ENCODE results near the gene ZFAND2A. TPM values are rescaled to one million over a fixed set of nuclear protein-coding genes. Genes with fewer than 3 reads are reported as not detected.

The ZFAND2A gene
- total RNA-seq, 1 experiment from 2014 or later: 51.2 TPM

DNA sequence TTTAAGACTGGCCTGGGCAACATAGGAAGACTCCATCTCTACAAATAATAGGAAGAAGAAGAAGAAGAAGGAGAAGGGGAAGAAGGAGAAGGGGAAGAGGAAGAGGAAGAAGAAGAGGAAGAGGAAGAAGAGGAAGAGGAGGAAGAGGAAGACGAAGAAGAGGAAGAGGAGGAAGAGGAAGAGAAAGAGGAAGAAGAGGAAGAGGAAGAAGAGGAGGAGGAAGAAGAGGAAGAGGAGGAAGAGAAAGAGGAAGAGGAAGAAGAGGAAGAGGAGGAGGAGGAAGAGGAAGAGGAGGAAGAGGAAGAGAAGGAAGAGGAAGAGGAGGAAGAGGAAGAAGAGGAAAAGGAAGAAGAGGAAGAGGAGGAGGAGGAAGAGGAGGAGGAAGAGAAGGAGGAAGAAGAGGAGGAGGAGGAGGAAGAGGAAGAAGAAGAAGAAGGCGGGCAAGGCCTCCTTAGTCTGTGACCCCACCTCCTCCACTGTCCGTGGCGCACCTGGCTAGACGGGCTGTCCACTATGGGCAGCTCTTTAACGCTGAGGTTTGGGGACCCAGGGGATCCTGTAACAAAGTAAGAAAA, 28.8 kb upstream of the ZFAND2A start:
- TF ChIP-seq EZH2 (IDR thresholded peaks at IDR 0.05; ENCODE audit: low read depth): no peak
- TF ChIP-seq, protein P1, sequence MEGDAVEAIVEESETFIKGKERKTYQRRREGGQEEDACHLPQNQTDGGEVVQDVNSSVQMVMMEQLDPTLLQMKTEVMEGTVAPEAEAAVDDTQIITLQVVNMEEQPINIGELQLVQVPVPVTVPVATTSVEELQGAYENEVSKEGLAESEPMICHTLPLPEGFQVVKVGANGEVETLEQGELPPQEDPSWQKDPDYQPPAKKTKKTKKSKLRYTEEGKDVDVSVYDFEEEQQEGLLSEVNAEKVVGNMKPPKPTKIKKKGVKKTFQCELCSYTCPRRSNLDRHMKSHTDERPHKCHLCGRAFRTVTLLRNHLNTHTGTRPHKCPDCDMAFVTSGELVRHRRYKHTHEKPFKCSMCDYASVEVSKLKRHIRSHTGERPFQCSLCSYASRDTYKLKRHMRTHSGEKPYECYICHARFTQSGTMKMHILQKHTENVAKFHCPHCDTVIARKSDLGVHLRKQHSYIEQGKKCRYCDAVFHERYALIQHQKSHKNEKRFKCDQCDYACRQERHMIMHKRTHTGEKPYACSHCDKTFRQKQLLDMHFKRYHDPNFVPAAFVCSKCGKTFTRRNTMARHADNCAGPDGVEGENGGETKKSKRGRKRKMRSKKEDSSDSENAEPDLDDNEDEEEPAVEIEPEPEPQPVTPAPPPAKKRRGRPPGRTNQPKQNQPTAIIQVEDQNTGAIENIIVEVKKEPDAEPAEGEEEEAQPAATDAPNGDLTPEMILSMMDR (conservative IDR thresholded peaks at IDR 0.05): no peak
- Histone ChIP-seq H3K4me2 (no peak overlapping the region), H3K79me2 (ENCODE audit: low read depth) (no peaks in the 10 kb centered on the region), H3K9me2 (ENCODE audit: insufficient read depth) (no peaks in the 10 kb centered on the region), H3K27ac (no peak overlapping the region), H3K27me3 (ENCODE audit: insufficient read depth, low read depth) (peaks cover 97% of the 10 kb centered on the region), H3K4me1 (replicated peaks; ENCODE audit: insufficient read depth) (no peaks in the 10 kb centered on the region), H3K4me3 (no peak overlapping the region), H2AFZ (no peak overlapping the region), H3K36me3 (ENCODE audit: low read depth) (no peaks in the 10 kb centered on the region), H3F3A (ENCODE audit: insufficient read depth, low read depth) (no peaks in the 10 kb centered on the region), H3K9me3 (ENCODE audit: insufficient read depth, low read depth) (no peaks in the 10 kb centered on the region), H4K20me1 (ENCODE audit: insufficient read depth) (no peaks in the 10 kb centered on the region)
- no TSS peak for BruUV-seq (replicated peaks)
- intact Hi-C loops (cut with micrococcal nuclease; ENCODE audit: unreplicated experiment): no loop called here
- ChIA-PET CTCF (no interaction called here), POLR2A (ENCODE audit: unreplicated experiment) (no interaction called here)
- DNase-seq: no peak

GRCh38 chr7:1187127-1187526, 27.1 kb upstream of the ZFAND2A start:
- Histone ChIP-seq H3K9me2 (ENCODE audit: insufficient read depth) (no peaks in the 10 kb centered on the region), H3K4me3 (no peak overlapping the region), H3K27me3 (ENCODE audit: insufficient read depth, low read depth) (peaks cover 90% of the 10 kb centered on the region), H3K36me3 (ENCODE audit: low read depth) (no peaks in the 10 kb centered on the region), H3K4me1 (replicated peaks; ENCODE audit: insufficient read depth) (no peaks in the 10 kb centered on the region), H3F3A (ENCODE audit: insufficient read depth, low read depth) (no peaks in the 10 kb centered on the region), H2AFZ (no peak overlapping the region), H4K20me1 (ENCODE audit: insufficient read depth) (no peaks in the 10 kb centered on the region), H3K4me2 (no peak overlapping the region), H3K27ac (no peak overlapping the region), H3K9me3 (ENCODE audit: insufficient read depth, low read depth) (no peaks in the 10 kb centered on the region), H3K79me2 (ENCODE audit: low read depth) (no peaks in the 10 kb centered on the region)
- BruUV-seq (replicated peaks): no TSS peak
- ChIA-PET CTCF (interaction anchor here (1.1 kb wide), 1 partner anchor 73 kb away, joined by 12 read pairs; no protein-coding TSS in a partner anchor), POLR2A (ENCODE audit: unreplicated experiment) (interaction anchor here (0.6 kb wide), 1 partner anchor 17 kb away, joined by 3 read pairs; no protein-coding TSS in a partner anchor)
- DNase-seq: no peak
- no peak for TF ChIP-seq EZH2 (IDR thresholded peaks at IDR 0.05; ENCODE audit: low read depth)
- TF ChIP-seq, protein P1 (conservative IDR thresholded peaks at IDR 0.05): no peak
- intact Hi-C loops (cut with micrococcal nuclease; ENCODE audit: unreplicated experiment): no loop called here

- H3K27me3 ChIP-seq (ENCODE audit: insufficient read depth, low read depth): peaks cover 54% of the 10 kb centered on the region
- peaks cover 3% of the 10 kb centered on the region; the same call in 1 of the 2 replicates for H3F3A ChIP-seq (ENCODE audit: insufficient read depth, low read depth)
- BruUV-seq (replicated peaks): no TSS peak
- no peak overlapping the region for H3K4me3 ChIP-seq
- H3K79me2 ChIP-seq (ENCODE audit: low read depth): no peaks in the 10 kb centered on the region
- H4K20me1 ChIP-seq (ENCODE audit: insufficient read depth): no peaks in the 10 kb centered on the region
- H3K9me3 ChIP-seq (ENCODE audit: insufficient read depth, low read depth): peaks cover 7% of the 10 kb centered on the region; the same call in 1 of the 2 replicates
- CTCF ChIA-PET: no interaction called here
- POLR2A ChIA-PET (ENCODE audit: unreplicated experiment): no interaction called here
- no peak overlapping the region for H3K27ac ChIP-seq
- TF ChIP-seq, protein P1 (conservative IDR thresholded peaks at IDR 0.05): no peak
- TF ChIP-seq EZH2 (IDR thresholded peaks at IDR 0.05; ENCODE audit: low read depth): no peak
- intact Hi-C loops (cut with micrococcal nuclease; ENCODE audit: unreplicated experiment): loop anchor here (2.0 kb wide), 1 partner anchor 859 kb away; no protein-coding TSS in a partner anchor
- no peaks in the 10 kb centered on the region for H3K36me3 ChIP-seq (ENCODE audit: low read depth)
- H2AFZ ChIP-seq: no peak overlapping the region
- H3K4me1 ChIP-seq (replicated peaks; ENCODE audit: insufficient read depth): peaks cover 2% of the 10 kb centered on the region; the same call in 1 of the 2 replicates
- no peak for DNase-seq
- H3K9me2 ChIP-seq (ENCODE audit: insufficient read depth): no peaks in the 10 kb centered on the region
- H3K4me2 ChIP-seq: no peak overlapping the region
Observed at GRCh38 chr7:1181640-1182039, 21.6 kb upstream of the ZFAND2A start.

Measured in PC-9 (cell line).